Osteoblast (primary cell): ENCODE measurements around the gene BIN1. TPM values are rescaled to one million over a fixed set of nuclear protein-coding genes. Genes with fewer than 3 reads are reported as not detected.
A peak's percentile ranks its signal among the peaks of the same experiment; 100 is the strongest.

Source experiments
- DNase-seq: peaks from one replicate; pipeline ENCODE4 v3.0.0; 2011; ENCODE audit warnings: low spot score, mixed read lengths; ENCODE audit not compliant: insufficient read length; ENCODE audit errors: missing footprints
- H2AFZ ChIP-seq: 2 replicates; pipeline ENCODE4 v1.6.0; 2011; ENCODE audit warnings: mild to moderate bottlenecking, low read length
- H3K27ac ChIP-seq: 2 replicates; pipeline ENCODE4 v1.5.1; 2011; ENCODE audit warnings: mild to moderate bottlenecking, low read depth, low read length, moderate library complexity
- H3K27me3 ChIP-seq: 2 replicates; pipeline ENCODE4 v1.6.0; 2012; ENCODE audit warnings: mild to moderate bottlenecking, control low read depth, inconsistent platforms, low read length, moderate library complexity; ENCODE audit not compliant: insufficient read depth
- H3K36me3 ChIP-seq: 2 replicates; pipeline ENCODE4 v1.5.1; 2011; ENCODE audit warnings: mild to moderate bottlenecking, low read length, control low read depth, moderate library complexity; ENCODE audit not compliant: insufficient read depth
- H3K4me1 ChIP-seq: 2 replicates; pipeline ENCODE4 v1.5.1; 2011; ENCODE audit warnings: mild to moderate bottlenecking, low read length, control low read depth, moderate library complexity; ENCODE audit not compliant: insufficient read depth
- H3K4me2 ChIP-seq: 2 replicates; pipeline ENCODE4 v1.6.0; 2011; ENCODE audit warnings: mild to moderate bottlenecking, low read length; ENCODE audit not compliant: insufficient read depth
- H3K4me3 ChIP-seq: fragments of 200-600 bp; sonication (generic); 3 replicates; pipeline ENCODE4 v1.5.1; 2012; ENCODE audit warnings: mild to moderate bottlenecking, low read length, inconsistent platforms; ENCODE audit not compliant: insufficient read depth
- H3K79me2 ChIP-seq: 2 replicates; pipeline ENCODE4 v1.6.0; 2012; ENCODE audit warnings: mild to moderate bottlenecking, low read length, control low read depth, inconsistent platforms; ENCODE audit not compliant: insufficient read depth
- H3K9me3 ChIP-seq: 2 replicates; pipeline ENCODE4 v1.5.1; 2011; ENCODE audit warnings: low read depth, low read length, control low read depth
- H4K20me1 ChIP-seq: 2 replicates; pipeline ENCODE4 v1.6.0; 2012; ENCODE audit warnings: mild to moderate bottlenecking, low read length, control low read depth; ENCODE audit not compliant: insufficient read depth
- CTCF ChIP-seq: IDR thresholded peaks from 2 replicates; pipeline ENCODE4 v1.5.1; 2011; ENCODE audit warnings: mild to moderate bottlenecking, low read depth, low read length, moderate library complexity; ENCODE audit errors: extremely low read depth
- total RNA-seq: library from RNA; depleted of rRNA; stranded (reverse); fragments of >200 nt; gene quantifications from 2 replicates; pipeline ENCODE4 v1.2.3, GENCODE V29; 2012

Gene BIN1
- total RNA-seq, 1 donor, result 85.4 TPM

- Histone ChIP-seq H4K20me1 (peaks cover 5% of the 10 kb centered on the region), H2AFZ (no peak overlapping the region), H3K4me1 (no peaks in the 10 kb centered on the region), H3K9me3 (no peaks in the 10 kb centered on the region), H3K36me3 (peaks cover 10% of the 10 kb centered on the region), H3K4me3 (no peak overlapping the region), H3K27me3 (no peaks in the 10 kb centered on the region), H3K79me2 (no peaks in the 10 kb centered on the region), H3K4me2 (no peak overlapping the region), H3K27ac (no peak overlapping the region)
- DNase-seq, result peak; percentile 74
- no peak for TF ChIP-seq CTCF
These were observed 52.4 kb downstream of the BIN1 start for GRCh38 chr2:127054604-127054930.

DNA sequence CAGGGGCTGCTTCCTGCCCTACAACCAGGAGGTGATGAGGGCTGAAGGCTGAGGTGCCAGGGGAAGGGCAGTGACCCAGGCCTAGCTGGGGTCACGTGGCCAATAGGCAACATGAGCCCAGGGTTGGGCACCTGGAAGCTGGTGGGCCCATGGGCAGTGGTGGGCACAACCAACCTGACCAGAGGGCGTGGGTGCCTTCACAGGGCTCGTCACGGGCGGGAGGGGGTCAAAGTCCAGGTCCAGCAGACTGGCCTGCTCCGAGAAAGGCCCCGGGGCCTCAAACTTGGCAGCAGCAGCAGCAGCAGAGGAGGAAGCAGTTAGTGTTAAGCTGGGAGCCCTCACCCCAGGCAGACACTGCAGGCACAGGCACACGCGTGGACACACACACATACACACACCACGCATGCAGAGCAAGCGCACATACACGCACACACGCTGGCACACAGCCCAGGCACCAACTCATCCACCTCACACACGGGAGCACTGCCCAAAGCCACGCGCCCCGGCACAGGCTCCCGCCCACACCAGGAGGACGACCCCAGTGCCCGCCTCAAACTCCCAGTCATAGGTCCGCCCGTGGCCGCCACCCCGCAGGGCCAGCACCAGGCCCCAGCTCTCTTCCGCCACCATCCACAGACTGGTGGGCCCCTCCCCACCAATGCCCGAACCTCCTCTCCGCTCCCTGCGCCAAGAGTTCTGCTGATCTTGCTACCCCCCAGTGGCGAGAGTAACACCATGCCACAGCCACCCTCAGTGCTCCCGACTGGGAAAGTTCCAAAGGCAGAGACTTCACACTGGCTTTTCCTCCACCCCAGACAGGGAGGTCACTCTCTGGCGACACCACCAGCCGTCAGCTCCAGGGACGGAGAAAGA lies 53.0 kb downstream of the BIN1 start:
- Histone ChIP-seq H2AFZ (no peak overlapping the region), H3K36me3 (peaks cover 10% of the 10 kb centered on the region), H3K27me3 (no peaks in the 10 kb centered on the region), H4K20me1 (peaks cover 5% of the 10 kb centered on the region), H3K4me2 (no peak overlapping the region), H3K4me1 (no peaks in the 10 kb centered on the region), H3K4me3 (no peak overlapping the region), H3K9me3 (no peaks in the 10 kb centered on the region), H3K79me2 (no peaks in the 10 kb centered on the region), H3K27ac (no peak overlapping the region)
- DNase-seq, result peak; percentile 81
- TF ChIP-seq CTCF, result no peak

DNA sequence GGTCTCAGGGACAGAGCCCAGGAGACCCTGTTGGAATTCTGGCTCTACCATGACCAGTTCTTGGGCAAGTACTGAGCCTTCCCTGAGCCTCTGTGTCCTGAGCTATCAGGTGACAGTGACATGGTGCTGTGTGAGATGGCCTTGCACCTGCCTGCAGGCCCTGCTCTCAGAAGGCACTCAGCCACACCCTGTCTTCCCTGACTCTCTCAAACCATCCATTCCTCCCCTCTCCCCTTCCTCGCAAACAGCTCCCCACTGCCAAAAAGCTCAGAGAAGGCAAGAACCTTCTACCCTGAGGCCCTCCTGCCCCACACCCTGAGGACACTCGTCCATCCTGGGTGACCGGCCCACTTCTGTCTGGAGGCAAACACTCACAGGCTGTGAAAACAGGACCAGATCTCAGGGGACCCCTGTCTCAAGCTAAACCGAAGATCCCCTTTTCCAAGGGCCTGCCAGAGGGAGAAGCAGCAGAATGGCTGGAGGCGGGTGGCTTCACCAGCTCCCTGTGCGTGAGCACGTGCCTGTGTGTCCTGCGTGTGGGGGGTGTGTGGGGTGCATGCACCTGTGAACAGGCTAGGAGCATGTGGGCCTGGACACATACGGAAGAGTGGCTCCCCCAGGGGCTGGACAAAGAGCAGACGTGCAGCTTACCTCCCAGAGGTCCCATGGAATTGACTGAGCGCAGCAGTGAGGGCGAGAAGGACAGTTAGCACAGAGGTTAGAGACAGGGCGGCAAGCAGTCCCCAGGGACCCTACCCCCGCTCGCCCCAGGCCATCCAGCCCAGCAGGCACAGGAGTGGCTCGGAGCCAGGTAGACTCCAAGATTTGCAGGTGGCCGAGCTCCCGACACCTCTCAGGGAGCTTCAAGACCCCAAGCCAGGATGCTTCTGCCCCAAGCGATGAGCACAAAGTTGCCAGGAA lies 53.9 kb downstream of the BIN1 start:
- peaks cover 10% of the 10 kb centered on the region for H3K36me3 ChIP-seq
- no peak for TF ChIP-seq CTCF
- H3K79me2 ChIP-seq, result no peaks in the 10 kb centered on the region

More for the DNA sequence above, 53.9 kb downstream of the BIN1 start:
- H3K27ac ChIP-seq, result no peak overlapping the region
- peak; percentile 82 for DNase-seq
- no peak overlapping the region for H2AFZ ChIP-seq
- H3K9me3 ChIP-seq, result no peaks in the 10 kb centered on the region
- H3K4me1 ChIP-seq, result no peaks in the 10 kb centered on the region
- no peaks in the 10 kb centered on the region for H3K27me3 ChIP-seq
- no peak overlapping the region for H3K4me2 ChIP-seq
- H3K4me3 ChIP-seq, result no peak overlapping the region
- peaks cover 5% of the 10 kb centered on the region for H4K20me1 ChIP-seq
